ENCODE results near the gene WNT10A.

- TF ChIP-seq CTCF (IDR thresholded peaks at IDR 0.05), result no peak
- no peak for TF ChIP-seq POLR2A (IDR thresholded peaks at IDR 0.05)
These were observed 9.0 kb upstream of the WNT10A start for GRCh38 chr2:218871345-218872302.

Data from vagina (tissue), 2 donors.